Measurements from ENCODE around the gene AGER. TPM values are rescaled to one million over a fixed set of nuclear protein-coding genes. Genes with fewer than 3 reads are reported as not detected.

The AGER gene
- total and polyA plus RNA-seq, 8 donors = 68.0 to 616 (median 93.8) TPM

GRCh38 chr6:32203426-32204267, 19.6 kb upstream of the AGER start:
- DNase-seq (peak in 1 of 4 donors; percentile 46), ATAC-seq (no peak)
- no peak overlapping the region for H3K27ac ChIP-seq
- peaks cover 0 to 19% of the 10 kb centered on the region in 2 donors for H3K36me3 ChIP-seq
- no peaks in the 10 kb centered on the region for H3K4me1 ChIP-seq
- TF ChIP-seq, protein P1, sequence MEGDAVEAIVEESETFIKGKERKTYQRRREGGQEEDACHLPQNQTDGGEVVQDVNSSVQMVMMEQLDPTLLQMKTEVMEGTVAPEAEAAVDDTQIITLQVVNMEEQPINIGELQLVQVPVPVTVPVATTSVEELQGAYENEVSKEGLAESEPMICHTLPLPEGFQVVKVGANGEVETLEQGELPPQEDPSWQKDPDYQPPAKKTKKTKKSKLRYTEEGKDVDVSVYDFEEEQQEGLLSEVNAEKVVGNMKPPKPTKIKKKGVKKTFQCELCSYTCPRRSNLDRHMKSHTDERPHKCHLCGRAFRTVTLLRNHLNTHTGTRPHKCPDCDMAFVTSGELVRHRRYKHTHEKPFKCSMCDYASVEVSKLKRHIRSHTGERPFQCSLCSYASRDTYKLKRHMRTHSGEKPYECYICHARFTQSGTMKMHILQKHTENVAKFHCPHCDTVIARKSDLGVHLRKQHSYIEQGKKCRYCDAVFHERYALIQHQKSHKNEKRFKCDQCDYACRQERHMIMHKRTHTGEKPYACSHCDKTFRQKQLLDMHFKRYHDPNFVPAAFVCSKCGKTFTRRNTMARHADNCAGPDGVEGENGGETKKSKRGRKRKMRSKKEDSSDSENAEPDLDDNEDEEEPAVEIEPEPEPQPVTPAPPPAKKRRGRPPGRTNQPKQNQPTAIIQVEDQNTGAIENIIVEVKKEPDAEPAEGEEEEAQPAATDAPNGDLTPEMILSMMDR (IDR thresholded peaks at IDR 0.05) = no peak
- intact Hi-C loops (cut with DNase I) = no loop called here
- no peaks in the 10 kb centered on the region for H3K9me3 ChIP-seq
- H3K4me3 ChIP-seq = no peak overlapping the region
- H3K27me3 ChIP-seq = peaks cover 0 to 25% of the 10 kb centered on the region in 2 donors

DNA sequence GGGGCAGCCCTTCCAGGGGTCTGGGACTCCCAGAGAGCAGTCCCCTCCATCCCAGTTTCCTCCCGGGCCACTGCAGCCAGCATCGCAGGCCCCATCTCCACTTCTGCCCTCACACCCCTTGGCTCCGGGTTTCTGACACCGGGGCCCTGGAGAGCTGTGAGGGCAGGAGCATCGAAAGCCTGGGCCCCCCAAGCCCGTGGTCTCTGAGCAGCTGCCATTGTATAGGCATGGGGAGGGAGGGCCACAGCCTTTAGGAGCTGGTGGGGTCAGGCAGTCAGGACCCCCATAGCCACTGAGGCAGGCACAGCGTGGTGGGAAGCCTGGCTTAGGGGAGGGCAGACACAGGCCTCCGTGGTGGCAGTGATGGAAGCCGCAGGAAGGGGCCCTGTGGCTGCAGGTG, 18.1 kb upstream of the AGER start:
- Histone ChIP-seq H3K9me3 (no peaks in the 10 kb centered on the region), H3K27ac (no peak overlapping the region), H3K4me1 (peaks cover 2 to 9% of the 10 kb centered on the region in 2 donors), H3K36me3 (peaks cover 0 to 15% of the 10 kb centered on the region in 2 donors), H3K4me3 (no peak overlapping the region), H3K27me3 (peaks cover 0 to 25% of the 10 kb centered on the region in 2 donors)
- DNase-seq (no peak), ATAC-seq (no peak)
- TF ChIP-seq, protein P1 (IDR thresholded peaks at IDR 0.05) = no peak
- intact Hi-C loops (cut with DNase I) = no loop called here

DNA sequence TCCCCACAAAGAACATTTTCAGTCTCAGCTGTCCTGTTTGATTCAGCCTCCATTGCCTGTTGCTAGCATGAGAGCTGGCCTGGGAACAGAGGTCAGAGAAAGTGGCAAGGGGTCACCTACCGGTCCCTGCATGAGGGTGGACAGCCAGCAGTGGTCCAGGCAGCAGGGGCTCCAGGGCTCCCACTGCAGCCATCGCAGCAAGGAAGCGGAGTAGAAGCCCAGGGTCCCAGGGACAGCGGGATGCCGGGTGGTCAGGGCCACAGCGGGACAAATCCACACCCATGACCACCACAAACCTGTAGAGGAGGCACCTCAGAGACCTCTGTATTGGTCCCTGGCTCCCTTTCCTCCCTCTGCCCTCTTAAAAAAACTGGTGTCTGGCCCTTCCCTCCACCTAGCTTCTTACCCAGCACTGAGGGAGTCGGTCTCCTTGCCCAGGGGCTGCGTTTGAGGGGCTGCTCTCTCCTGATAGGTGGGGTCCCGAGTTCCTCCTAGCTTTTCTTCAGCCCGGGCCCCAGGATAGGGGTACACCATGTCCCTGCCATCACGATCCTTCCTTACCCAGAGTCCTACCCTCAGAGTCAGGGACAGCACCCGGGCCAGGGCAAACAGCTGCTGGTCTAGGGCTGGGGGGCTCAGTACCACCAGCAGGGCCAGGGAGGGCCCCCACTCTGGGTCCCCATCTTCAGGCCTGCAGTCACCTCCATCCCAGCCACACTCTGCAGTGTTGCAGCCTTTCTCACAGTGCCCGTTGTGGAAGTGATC, 16.8 kb upstream of the AGER start:
- Histone ChIP-seq H3K27me3 (peaks cover 0 to 25% of the 10 kb centered on the region in 2 donors), H3K36me3 (peaks cover 0 to 15% of the 10 kb centered on the region in 2 donors), H3K4me1 (peaks cover 9 to 19% of the 10 kb centered on the region in 2 donors), H3K4me3 (no peak overlapping the region), H3K9me3 (no peaks in the 10 kb centered on the region), H3K27ac (no peak overlapping the region)
- intact Hi-C loops (cut with DNase I) = no loop called here
- DNase-seq (no peak), ATAC-seq (no peak)
- TF ChIP-seq, protein P1 (IDR thresholded peaks at IDR 0.05) = no peak

DNA sequence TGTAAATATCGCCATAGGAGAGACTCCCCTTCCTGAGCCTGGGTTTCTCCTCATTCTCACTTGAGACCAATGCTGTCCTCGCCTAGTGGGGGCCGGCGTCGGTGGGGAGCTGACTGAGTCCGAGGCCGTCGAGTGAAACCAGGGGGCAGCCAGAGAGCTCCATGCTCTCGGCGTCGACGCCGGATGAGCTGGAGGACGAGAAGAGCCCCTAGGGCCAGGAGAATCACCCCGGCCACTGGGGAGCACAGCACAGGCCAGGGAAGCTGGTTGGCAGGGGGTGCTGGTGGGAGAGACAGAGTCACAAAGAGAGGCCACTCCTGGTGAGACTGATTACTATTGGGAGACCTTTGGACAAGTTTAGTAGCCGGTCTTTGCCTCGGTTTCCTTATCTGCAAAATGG, 14.8 kb upstream of the AGER start:
- H3K9me3 ChIP-seq = no peaks in the 10 kb centered on the region
- intact Hi-C loops (cut with DNase I) = no loop called here
- TF ChIP-seq, protein P1 (IDR thresholded peaks at IDR 0.05) = no peak
- H3K27me3 ChIP-seq = peaks cover 0 to 19% of the 10 kb centered on the region in 2 donors
- no peak for ATAC-seq
- H3K36me3 ChIP-seq = peaks cover 0 to 13% of the 10 kb centered on the region in 2 donors
- no peak overlapping the region for H3K27ac ChIP-seq
- DNase-seq = no peak
- H3K4me3 ChIP-seq = no peak overlapping the region
- H3K4me1 ChIP-seq = peaks cover 18 to 35% of the 10 kb centered on the region in 2 donors

GRCh38 chr6:32198345-32198696, 14.3 kb upstream of the AGER start:
- peaks cover 18 to 40% of the 10 kb centered on the region in 2 donors for H3K4me1 ChIP-seq
- TF ChIP-seq, protein P1 (IDR thresholded peaks at IDR 0.05) = no peak
- intact Hi-C loops (cut with DNase I) = no loop called here
- peaks cover 0 to 18% of the 10 kb centered on the region in 2 donors for H3K27me3 ChIP-seq
- no peak overlapping the region for H3K4me3 ChIP-seq
- DNase-seq = no peak
- ATAC-seq = no peak
- no peaks in the 10 kb centered on the region for H3K9me3 ChIP-seq
- peaks cover 0 to 8% of the 10 kb centered on the region in 2 donors for H3K36me3 ChIP-seq
- peak overlapping the region in 1 of 2 donors; percentile 100 for H3K27ac ChIP-seq
